ENCODE measurements around the gene DLG1. TPM values are rescaled to one million over a fixed set of nuclear protein-coding genes. Genes with fewer than 3 reads are reported as not detected.

DLG1 gene
- total RNA-seq, 1 donor from 2014 or later = 168 TPM

- Mint-ChIP-seq H3K4me3 (ENCODE audit: unreplicated experiment) (no peak overlapping the region), H3K27ac (ENCODE audit: unreplicated experiment) (no peak overlapping the region), H3K27me3 (ENCODE audit: unreplicated experiment) (no peaks in the 10 kb centered on the region), H3K9me3 (ENCODE audit: unreplicated experiment) (no peaks in the 10 kb centered on the region), H3K4me1 (ENCODE audit: unreplicated experiment) (peaks cover 3% of the 10 kb centered on the region), H3K36me3 (ENCODE audit: unreplicated experiment) (peaks cover 31% of the 10 kb centered on the region)
- DNase-seq (ENCODE audit: extremely low spot score, unreplicated experiment) = no peak
- TF ChIP-seq CTCF (IDR thresholded peaks at IDR 0.05) = no peak
These were observed 215.5 kb downstream of the DLG1 start for GRCh38 chr3:197082871-197083270.

GRCh38 chr3:197080344-197080743, 218.1 kb downstream of the DLG1 start:
- no peaks in the 10 kb centered on the region for H3K9me3 Mint-ChIP-seq (ENCODE audit: unreplicated experiment)
- H3K4me1 Mint-ChIP-seq (ENCODE audit: unreplicated experiment) = peaks cover 3% of the 10 kb centered on the region
- no peaks in the 10 kb centered on the region for H3K27me3 Mint-ChIP-seq (ENCODE audit: unreplicated experiment)
- H3K4me3 Mint-ChIP-seq (ENCODE audit: unreplicated experiment) = no peak overlapping the region
- no peak for TF ChIP-seq CTCF (IDR thresholded peaks at IDR 0.05)
- no peak for DNase-seq (ENCODE audit: extremely low spot score, unreplicated experiment)
- H3K27ac Mint-ChIP-seq (ENCODE audit: unreplicated experiment) = no peak overlapping the region
- H3K36me3 Mint-ChIP-seq (ENCODE audit: unreplicated experiment) = peaks cover 34% of the 10 kb centered on the region

- Mint-ChIP-seq H3K9me3 (ENCODE audit: unreplicated experiment) (no peaks in the 10 kb centered on the region), H3K4me1 (ENCODE audit: unreplicated experiment) (no peaks in the 10 kb centered on the region), H3K27me3 (ENCODE audit: unreplicated experiment) (no peaks in the 10 kb centered on the region), H3K4me3 (ENCODE audit: unreplicated experiment) (no peak overlapping the region), H3K36me3 (ENCODE audit: unreplicated experiment) (peaks cover 39% of the 10 kb centered on the region), H3K27ac (ENCODE audit: unreplicated experiment) (no peak overlapping the region)
- no peak for TF ChIP-seq CTCF (IDR thresholded peaks at IDR 0.05)
- DNase-seq (ENCODE audit: extremely low spot score, unreplicated experiment) = no peak
These were observed 222.0 kb downstream of the DLG1 start for GRCh38 chr3:197076415-197076814.

GRCh38 chr3:197068077-197068476, 230.3 kb downstream of the DLG1 start:
- H3K4me3 Mint-ChIP-seq (ENCODE audit: unreplicated experiment) = no peak overlapping the region
- no peak for DNase-seq (ENCODE audit: extremely low spot score, unreplicated experiment)
- no peaks in the 10 kb centered on the region for H3K9me3 Mint-ChIP-seq (ENCODE audit: unreplicated experiment)
- no peaks in the 10 kb centered on the region for H3K4me1 Mint-ChIP-seq (ENCODE audit: unreplicated experiment)
- peaks cover 28% of the 10 kb centered on the region for H3K36me3 Mint-ChIP-seq (ENCODE audit: unreplicated experiment)
- no peak overlapping the region for H3K27ac Mint-ChIP-seq (ENCODE audit: unreplicated experiment)
- no peak for TF ChIP-seq CTCF (IDR thresholded peaks at IDR 0.05)
- no peaks in the 10 kb centered on the region for H3K27me3 Mint-ChIP-seq (ENCODE audit: unreplicated experiment)

GRCh38 chr3:197064771-197065170, 233.6 kb downstream of the DLG1 start:
- Mint-ChIP-seq H3K9me3 (ENCODE audit: unreplicated experiment) (no peaks in the 10 kb centered on the region), H3K27ac (ENCODE audit: unreplicated experiment) (no peak overlapping the region), H3K27me3 (ENCODE audit: unreplicated experiment) (no peaks in the 10 kb centered on the region), H3K4me1 (ENCODE audit: unreplicated experiment) (no peaks in the 10 kb centered on the region), H3K36me3 (ENCODE audit: unreplicated experiment) (peaks cover 44% of the 10 kb centered on the region), H3K4me3 (ENCODE audit: unreplicated experiment) (no peak overlapping the region)
- TF ChIP-seq CTCF (IDR thresholded peaks at IDR 0.05) = no peak
- DNase-seq (ENCODE audit: extremely low spot score, unreplicated experiment) = no peak
